LHCN-M2 (cell line): Measurements from ENCODE around the gene PWP2. TPM values are rescaled to one million over a fixed set of nuclear protein-coding genes. Genes with fewer than 3 reads are reported as not detected.
"Not testable (repeated sequence)": the region's sequence is repeated elsewhere in the genome, so short reads cannot be mapped to it uniquely, and the experiment has no call there.

Experiments
- DNase-seq: peaks from one replicate; pipeline ENCODE4 v3.0.0-alpha.2; 2012; ENCODE audit warnings: low read depth
- total RNA-seq: library from RNA; depleted of rRNA; stranded (reverse); fragments of >200 nt; gene quantifications from 2 replicates; pipeline ENCODE4 v1.2.3, GENCODE V29; 2014; rRNA removed

Gene PWP2
- total RNA-seq, 1 experiment from 2014 or later, result 28.0 TPM

- DNase-seq, result not testable (repeated sequence)
These were observed 56.0 kb downstream of the PWP2 start for GRCh38 chr21:44163167-44163653.

DNA sequence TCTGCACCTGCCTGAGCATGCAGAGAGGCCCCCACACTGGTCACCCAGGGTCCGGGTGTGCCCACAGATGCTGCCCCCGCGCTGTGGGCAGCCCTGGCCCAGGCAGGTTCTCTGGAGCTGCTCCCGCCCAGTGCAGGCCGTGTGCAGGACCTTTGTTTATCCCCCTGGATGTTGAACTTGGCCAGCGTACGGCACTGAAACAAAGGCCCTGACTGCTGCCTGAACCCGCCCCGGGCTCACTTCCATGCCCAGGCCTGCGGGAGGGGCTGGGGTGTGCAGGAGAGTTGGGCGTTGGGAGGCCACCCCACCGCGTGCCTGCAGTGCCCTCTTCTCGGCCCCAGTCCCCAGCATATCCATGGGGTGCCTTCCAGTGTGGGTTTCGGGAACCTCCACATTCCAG lies 58.7 kb downstream of the PWP2 start:
- DNase-seq, result not testable (repeated sequence)

GRCh38 chr21:44167527-44167926 lies 60.3 kb downstream of the PWP2 start:
- not testable (repeated sequence) for DNase-seq

GRCh38 chr21:44170326-44170725 lies 63.1 kb downstream of the PWP2 start:
- DNase-seq, result not testable (repeated sequence)

GRCh38 chr21:44170863-44171262 lies 63.7 kb downstream of the PWP2 start:
- not testable (repeated sequence) for DNase-seq

DNA sequence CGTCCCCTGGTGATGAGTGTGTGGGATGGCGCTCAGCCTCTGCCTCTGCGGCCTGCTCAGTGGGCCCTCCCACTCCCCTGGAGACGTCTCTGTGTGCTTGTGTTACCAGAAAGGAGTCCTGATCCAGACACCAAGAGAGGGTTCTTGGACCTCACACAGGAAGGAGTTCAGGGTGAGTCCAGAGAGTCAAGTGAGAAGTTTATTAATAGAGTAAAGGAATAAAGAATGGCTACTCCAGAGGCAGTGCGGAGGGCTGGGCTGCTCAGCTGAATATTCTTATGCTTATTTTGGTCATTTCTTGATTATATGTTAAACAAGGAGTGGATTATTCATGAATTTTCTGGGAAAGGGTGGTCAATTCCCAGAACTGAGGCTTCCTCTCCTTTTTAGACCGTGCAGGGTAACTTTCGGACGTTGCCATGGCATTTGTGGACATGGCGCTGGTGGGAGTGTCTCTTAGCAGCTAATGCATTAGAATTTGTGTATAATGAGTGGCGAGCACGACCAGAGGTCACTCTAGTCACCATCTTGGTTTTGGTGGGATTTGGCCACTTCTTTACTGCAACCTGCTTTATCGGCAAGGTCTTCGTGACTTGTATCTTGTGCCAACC lies 64.9 kb downstream of the PWP2 start:
- DNase-seq, result not testable (repeated sequence)

- DNase-seq, result not testable (repeated sequence)
These were observed 65.5 kb downstream of the PWP2 start for GRCh38 chr21:44172741-44173140.

- DNase-seq, result not testable (repeated sequence)
These were observed 68.0 kb downstream of the PWP2 start for GRCh38 chr21:44175189-44175588.

DNA sequence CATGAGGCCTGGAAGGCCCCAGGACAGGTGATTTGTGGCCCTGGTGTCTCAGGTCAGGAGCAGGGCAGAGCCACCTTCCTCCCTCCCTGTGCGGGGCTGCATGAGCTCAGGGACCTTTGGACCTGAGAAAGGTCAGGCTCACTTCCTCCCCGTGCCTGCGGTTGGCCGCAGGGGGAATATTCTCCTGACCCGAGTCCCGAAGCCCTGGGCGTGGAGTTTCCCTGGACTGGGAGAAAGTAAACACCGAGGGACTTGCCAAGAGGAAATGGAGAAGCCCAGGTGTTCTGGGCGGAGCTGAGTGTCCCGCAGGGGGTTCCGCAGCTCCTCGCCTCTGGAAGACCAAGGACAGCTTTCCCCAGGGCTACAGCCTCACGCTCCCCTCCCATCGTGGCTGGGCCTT lies 68.9 kb downstream of the PWP2 start:
- DNase-seq, result not testable (repeated sequence)

Other genes starting within 250 kb of the PWP2 start
- gene AGPAT3, start 242.2 kb upstream of the PWP2 start, total RNA-seq, result 21.7 and 24.0 TPM in 2 replicates
- 21.0 and 21.4 TPM in 2 replicates for gene TRAPPC10, start 95.1 kb upstream of the PWP2 start, total RNA-seq
- 18.6 and 35.3 TPM in 2 replicates for gene GATD3, start 26.3 kb downstream of the PWP2 start, total RNA-seq
- gene ICOSLG, start 133.5 kb downstream of the PWP2 start, total RNA-seq, result under 0.01 TPM in 1 of 2 replicates, not detected in the other
- not detected in 2 replicates for gene DNMT3L, start 154.5 kb downstream of the PWP2 start, total RNA-seq
- not detected in 2 replicates for gene AIRE, start 178.5 kb downstream of the PWP2 start, total RNA-seq
- 154 and 166 TPM in 2 replicates for gene PFKL, start 192.7 kb downstream of the PWP2 start, total RNA-seq
- gene CFAP410, start 232.0 kb downstream of the PWP2 start, total RNA-seq, result 15.7 and 19.0 TPM in 2 replicates
- gene TRPM2, start 246.2 kb downstream of the PWP2 start, total RNA-seq, result not detected in 2 replicates